GM18868 (cell line): ENCODE results near the gene CKS1B.

Experiments used
- ATAC-seq: cut with Tn5 transposase; IDR thresholded peaks from one replicate; pipeline ENCODE4 v1.9.1; 2021; ENCODE audit warnings: mild to moderate bottlenecking, moderate library complexity; ENCODE audit not compliant: unreplicated experiment

The CKS1B gene

GRCh38 chr1:155000411-155000725, 25.9 kb downstream of the CKS1B start:
- no peak for ATAC-seq

DNA sequence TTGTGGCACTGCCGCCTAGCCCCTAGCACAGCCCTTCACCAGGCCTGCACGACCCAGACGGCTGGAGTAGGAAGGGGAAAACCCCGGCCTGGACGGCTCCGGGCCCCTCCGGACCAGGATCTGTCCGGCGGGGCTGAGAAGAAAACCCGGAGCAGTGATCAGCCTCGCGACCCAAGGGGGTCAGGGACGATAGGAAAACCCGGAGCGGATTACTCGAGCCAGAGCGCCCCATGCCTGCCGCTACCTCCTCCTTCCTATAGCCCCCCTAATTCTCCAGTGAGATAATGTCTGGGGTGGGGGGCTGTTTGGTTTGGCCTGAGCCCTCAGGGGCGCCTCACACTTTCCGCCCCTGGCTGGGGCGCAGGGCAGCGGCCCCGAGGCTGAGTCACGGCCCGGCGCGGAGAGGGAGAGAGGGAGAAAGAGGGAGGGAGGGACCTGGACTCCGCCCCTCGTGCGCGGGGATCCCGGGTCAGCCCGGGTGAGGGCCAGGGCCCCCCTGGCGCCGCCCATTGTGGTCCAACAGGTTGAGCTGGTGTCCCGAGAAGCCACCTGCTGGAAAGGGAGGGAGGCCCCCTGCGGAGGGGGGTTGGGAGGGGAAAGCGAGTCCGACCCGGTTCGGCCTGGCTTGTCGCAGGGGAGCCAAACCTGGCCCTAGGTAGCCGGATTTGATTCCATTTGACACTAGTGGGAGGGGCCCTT, 26.4 kb downstream of the CKS1B start:
- peak; percentile 36 for ATAC-seq

DNA sequence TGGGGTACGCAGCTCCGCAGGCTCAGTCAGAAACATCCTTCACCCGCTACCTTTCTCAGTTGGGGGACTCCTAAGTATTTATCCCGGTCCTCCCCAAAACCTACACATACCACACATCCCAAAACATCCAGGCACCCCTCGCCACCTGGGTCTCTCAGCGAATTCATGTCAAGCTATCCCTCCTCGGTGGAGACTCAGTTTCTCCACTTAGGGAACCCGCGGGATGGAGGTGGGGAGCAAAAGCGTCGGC, 26.9 kb downstream of the CKS1B start:
- no peak for ATAC-seq

DNA sequence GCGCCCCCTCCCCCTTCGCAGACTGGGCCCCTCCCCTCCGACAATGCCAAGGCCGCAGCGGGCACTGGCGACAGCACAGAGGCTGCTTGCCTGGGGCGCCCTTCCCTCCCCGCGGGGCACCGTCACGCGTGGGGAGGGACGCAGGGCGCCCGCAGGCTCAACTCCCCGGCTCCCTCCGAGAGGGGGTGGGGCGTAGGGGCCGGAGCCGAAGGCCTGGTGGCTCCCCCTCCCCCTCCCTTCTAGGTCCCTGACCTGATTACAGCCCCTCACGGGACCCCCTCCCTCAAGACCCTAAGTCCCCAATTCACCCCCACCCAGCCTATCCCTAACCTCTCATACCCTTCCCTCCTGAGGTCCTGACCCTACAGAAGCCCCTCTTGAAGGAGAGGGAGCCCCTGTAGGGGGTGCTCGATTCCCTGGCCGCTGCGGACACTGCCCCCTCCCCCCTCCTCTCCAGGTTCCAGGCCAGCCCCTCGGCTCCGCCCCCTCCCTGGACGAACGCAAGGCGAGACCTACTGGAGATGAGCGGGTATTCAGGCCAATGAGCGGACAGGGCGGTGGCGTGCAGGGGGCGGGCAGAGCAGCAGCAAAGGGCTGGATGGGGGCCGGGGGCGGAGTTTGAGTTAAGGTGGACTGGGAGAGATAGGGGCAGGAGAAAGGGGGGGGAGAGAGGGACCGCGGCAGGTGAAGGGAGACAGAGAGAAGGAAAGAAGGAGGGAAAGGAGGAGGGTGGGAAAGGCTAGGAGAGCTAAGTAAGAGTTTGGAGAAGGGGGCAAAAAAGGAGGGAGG, 27.4 kb downstream of the CKS1B start:
- ATAC-seq = peak; percentile 58

- no peak for ATAC-seq
Measured at GRCh38 chr1:155002464-155003226, 28.2 kb downstream of the CKS1B start, which contains the start of gene ZBTB7B. Gene ZBTB7B (plus strand): TSS chr1:155002802. CDS start chr1:155014661, 11,859 bp downstream.

- ATAC-seq = no peak
Measured at GRCh38 chr1:155003227-155003765, 28.8 kb downstream of the CKS1B start.

DNA sequence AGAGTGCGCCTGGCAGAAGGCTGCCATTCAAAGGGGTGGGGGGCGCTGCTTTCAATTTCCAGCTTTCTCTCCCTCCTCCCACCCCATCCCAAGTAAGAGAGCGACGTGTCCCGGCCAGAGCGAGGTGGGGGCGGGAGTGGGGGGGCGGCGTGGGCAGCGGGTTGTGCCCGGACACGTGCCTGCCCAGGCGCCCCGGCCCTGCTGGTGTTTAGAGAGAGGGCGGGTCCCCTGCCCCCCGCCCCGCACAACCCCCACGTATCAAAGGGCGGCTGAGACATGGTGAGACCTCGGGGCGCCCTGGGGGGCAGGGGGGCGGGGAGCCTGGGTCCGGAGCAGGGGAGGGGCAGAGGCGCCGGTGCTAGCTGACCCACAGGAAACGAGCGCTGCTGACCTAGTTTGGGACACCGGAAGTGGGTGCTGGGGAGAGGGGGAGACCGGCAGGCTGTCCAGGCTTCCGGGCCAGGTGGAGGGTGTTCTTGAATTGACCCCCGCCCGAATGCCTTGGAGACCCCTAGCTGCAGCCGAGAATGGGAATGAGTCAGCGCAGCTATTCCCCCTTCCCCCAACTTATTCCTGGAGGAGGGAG, 29.4 kb downstream of the CKS1B start:
- ATAC-seq = no peak

- no peak for ATAC-seq
Measured at GRCh38 chr1:155004352-155005075, 30.0 kb downstream of the CKS1B start.

GRCh38 chr1:155005076-155006011, 30.9 kb downstream of the CKS1B start:
- ATAC-seq = no peak

- no peak for ATAC-seq
Measured at GRCh38 chr1:155006601-155007101, 32.2 kb downstream of the CKS1B start.

GRCh38 chr1:155007251-155007828, 32.9 kb downstream of the CKS1B start:
- no peak for ATAC-seq

DNA sequence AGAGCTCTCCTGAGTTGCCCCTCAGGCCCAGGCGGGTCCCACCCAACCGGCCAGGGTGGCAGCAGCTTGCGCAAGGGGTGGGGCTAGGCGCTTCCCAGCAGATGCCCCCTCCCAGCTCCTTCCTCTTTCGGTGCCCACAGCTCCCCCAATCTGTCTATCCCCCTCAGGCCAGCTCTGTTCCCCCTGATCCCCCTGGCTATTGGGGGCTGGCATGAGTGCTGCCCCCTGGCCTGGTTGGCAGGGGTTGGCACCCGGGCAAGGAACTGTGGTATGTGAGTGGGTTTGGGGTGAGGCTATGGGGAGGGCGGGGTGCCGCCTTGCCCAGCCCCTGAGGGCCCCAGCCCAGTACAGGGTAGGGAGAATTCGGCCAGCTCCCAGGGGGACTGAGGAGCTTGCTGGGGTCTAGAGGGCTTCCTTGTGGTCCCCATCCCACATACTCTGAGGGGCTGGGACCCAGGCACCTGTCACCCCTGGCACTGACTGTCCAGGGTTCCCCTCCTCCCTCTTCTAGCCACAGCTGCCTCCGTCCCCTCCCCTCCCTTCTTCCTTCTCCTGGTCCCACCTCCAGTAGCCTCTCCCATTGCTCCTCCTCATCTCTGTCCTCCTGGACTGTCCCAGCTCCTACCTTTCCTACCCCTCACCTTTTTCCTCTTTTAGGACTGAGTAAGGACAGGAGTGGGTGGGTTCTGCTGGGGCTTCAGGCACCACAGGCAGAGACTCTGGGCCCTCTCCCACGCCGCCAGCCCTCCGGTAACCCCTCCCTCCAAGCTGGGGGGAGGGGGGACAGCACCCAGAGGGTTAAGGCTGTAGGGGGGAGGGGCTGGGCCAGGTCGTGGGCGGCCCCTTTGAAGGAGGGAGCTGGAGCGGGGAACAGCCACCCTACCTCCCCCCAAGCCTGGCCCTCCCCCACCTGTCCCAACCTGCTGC, 33.8 kb downstream of the CKS1B start:
- no peak for ATAC-seq

GRCh38 chr1:155009221-155009711, 34.8 kb downstream of the CKS1B start:
- ATAC-seq = no peak

DNA sequence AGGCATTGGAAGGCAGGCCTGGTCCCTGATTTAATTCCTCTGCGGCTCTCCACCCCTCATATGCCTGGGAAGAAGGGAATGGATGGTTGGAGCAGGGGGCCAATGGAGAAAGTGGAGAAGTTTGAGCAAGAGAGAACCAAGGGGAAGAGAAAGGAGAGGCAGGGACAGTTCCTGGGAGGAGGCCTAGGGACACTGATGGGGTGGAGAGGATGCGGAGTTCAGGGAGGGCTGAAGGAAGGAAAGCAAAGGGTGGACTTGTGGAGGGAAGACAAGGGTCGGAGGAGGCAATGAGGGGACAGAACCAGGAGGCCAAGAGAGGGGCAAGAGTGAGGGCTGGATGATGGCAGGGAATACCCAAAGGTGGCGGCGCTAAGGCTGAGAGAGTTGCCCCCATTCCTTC, 35.3 kb downstream of the CKS1B start:
- ATAC-seq = no peak

DNA sequence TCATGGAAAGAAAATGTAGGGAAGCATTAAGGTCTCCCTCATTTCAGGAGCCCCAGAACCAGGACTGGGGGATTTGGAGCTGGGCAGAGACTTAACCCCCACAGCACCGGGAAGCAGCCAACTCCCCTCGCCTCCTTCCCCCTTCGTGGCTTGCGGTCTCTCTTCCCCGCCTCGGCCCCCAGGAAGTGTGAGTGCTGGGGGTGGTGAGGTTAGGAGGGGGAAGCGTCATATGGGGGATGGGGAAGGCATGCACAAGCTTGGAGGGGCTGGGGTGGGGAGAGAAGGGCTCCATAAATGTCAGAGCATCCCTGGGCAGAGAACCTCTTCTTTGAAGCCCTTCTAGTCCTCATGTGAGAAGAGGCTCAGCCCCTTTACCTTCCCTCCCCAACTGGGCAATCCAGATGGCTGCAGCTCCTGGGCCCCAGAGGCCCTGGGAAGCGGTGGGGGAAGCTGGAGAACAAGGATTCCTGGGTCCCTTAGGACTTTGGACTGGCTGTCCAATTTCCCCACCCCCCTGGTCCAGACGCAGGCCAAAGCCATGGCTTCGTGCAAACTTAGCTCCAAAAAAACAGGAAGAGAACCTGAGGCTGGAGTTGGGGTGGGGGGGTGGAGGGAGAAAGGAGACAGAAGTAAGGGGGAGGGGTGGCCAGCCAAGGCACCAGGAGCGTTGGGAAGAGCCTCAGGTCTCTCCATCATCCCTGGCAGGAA, 35.9 kb downstream of the CKS1B start:
- no peak for ATAC-seq

DNA sequence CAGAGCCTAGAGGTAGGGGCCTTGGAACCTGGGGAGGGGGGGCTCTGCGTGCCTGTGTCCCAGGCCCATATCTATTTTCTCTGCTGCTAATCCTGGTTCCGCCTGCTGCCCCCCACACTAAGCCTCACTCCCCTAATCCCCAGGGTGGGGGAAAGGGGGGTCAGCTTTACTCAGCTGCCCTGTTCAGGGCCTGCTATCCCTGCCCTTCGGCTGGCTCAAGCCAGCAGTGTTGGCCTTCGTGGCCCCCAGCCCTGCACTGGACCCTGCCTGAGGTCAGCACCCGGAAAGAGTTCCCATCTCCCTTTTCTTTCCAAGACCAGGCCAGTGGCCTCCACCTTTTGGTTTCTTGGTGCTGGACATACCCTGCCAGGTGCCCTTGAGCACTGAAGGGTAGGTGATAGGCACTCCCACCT, 36.5 kb downstream of the CKS1B start:
- no peak for ATAC-seq

DNA sequence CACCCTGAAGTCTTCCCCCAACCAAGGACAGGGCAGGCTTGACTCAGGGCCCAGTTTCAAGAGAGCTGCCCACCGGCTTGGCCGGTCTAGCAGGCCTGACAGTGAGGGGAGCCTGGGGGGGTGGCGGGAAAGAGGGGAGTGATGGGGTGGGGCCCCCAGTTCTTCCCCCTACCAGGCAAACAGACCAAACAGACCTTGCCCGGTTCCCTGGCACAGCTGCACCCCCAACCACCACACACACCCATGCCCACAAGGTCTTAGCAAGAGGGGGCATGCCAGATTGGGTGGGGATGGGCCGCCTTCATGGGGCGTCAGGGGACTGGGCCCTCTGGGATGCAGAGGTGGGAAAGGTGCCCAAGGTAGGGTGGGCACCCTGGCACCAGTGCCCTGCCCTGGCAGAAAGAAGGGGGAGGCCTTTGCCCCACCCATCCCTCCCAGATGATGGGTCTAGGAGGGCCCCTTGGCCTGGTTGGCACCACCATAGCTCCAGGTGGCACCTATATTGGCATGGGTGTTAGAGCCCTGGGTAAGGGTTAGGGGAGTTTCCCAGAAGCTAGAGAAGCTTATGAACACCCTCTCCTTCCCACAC, 37.0 kb downstream of the CKS1B start:
- ATAC-seq = no peak
